ENCODE measurements around the gene FAM98A.
A peak's percentile ranks its signal among the peaks of the same experiment; 100 is the strongest.

FAM98A gene

DNA sequence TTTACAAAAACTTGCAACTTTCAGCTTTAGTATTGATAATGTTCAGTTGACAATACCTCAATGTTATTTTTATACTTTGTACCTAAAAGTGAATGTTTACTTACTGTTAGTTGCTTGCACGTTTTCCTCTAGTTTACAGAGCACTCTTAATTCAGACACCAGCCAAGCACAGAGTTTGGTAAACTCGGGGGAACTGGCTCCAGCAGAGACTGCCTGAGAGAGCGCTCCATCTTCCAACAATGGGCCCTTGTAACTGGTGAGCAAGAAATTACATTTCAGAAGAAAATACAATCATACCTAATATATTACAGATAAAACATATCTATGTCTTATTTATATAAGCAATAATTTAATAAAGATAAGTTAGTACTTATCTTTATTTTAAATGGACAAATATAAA lies 3.7 kb downstream of the FAM98A start:
- no peak for DNase-seq

- DNase-seq: no peak
Observed at GRCh38 chr2:33589444-33589843, 9.7 kb downstream of the FAM98A start.

- DNase-seq: no peak
Observed at GRCh38 chr2:33588232-33588631, 10.9 kb downstream of the FAM98A start.

DNA sequence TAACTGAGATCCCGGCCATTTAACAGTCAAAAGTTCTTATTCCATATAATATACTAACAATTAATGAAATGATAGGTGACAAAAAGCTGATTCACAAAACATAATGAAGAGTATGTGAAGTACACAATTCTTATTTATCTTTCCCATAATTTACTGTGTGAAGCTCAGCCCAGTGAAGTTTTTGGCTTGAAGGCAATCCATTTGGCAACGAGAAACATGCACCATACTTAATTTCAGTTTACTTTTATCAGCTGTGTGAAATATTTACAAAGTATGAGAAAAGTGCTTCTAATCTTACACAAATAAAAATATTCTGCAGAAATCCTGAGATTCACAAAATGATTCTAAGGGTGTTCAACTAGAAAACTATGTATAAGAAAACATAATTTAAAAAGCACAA lies 12.3 kb downstream of the FAM98A start:
- DNase-seq: no peak

DNA sequence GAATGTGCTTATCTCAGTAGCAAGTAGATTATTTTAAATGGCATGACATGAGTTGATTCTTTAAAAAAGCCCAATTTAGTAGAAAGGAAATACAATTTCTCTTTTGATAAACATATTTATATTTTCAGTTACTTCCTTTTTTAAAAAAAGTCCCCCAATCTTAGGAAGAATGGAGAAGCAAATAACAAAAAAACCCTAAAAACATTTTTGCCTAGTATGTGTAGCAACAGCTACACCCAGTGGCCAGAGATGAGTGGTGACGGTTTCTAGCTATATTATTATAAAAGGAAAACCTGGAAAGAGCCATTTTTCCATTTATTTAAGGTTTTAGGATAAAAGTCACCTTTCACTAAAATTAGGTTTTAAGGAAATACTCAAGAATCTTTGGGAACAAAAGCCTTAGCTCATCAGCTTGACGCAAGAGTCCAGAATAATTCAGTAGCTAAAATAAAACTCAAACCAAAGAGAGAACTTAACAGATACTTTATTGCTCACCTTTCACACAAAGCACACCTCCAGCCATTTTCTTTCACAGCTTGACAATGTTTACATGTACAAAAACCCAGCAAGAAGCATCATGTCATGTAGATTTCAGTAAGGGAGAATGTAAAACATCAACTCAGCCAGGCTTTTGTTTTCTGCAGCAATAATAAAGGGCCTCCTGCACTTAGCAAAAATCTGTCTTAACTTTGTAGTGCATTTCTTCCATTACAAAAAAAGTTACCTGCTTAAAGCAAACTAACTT lies 15.7 kb downstream of the FAM98A start:
- peak; percentile 2 for DNase-seq

DNA sequence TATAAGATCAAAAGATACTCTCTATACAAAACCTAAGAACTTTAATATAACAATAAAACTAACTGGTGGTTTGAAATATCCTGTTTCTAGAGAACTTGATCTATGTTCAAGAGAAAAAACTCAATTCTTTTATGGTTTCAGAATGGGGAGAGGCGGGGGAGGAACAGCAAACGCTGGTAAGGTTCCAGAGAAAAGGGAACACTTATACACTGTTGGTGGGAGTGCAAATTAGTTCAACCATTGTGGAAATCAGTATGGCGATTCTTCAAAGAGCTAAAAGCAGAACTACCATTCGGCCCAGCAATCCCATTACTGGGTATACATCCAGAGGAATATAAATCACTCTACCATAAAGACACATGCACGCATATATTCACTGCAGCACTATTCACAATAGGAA lies 17.2 kb downstream of the FAM98A start:
- DNase-seq: no peak

- no peak for DNase-seq
Observed at GRCh38 chr2:33579227-33579626, 19.9 kb downstream of the FAM98A start.

DNA sequence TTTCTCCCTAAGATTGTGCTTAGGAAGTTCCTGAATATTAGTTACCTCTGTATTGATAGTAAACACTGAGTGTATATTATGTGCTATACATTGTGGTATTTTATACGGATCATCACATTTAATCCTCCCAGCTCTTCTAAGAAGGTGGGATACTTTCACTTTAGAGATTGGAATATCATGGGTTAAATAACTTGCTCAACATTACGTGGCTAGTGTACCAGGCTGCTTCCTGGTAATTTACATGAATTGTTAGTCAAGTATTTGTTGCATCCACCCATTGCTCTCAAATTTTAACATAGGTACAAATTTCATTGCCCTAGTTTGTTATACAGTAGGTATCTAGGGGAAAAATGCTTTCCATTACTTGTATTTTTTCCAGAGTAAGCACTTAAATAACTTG lies 21.4 kb downstream of the FAM98A start:
- no peak for DNase-seq

DNA sequence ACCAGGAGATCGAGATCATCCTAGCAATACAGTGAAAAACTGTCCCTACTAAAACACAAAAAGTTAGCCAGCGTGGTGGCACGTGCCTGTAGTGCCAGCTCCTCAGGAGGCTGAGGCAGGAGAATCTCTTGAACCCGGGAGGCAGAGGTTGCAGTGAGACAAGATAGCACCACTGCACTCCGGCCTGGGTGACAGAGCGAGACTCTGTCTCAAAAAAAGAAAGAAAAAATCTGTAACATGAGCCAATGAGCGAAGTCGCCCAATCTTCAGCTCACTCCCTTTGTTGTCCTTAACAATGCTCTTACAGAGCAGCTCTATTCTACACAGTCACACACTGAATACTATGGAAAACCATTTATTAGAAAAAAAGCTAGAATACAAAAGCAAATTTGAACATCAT lies 22.0 kb downstream of the FAM98A start:
- DNase-seq: no peak

DNA sequence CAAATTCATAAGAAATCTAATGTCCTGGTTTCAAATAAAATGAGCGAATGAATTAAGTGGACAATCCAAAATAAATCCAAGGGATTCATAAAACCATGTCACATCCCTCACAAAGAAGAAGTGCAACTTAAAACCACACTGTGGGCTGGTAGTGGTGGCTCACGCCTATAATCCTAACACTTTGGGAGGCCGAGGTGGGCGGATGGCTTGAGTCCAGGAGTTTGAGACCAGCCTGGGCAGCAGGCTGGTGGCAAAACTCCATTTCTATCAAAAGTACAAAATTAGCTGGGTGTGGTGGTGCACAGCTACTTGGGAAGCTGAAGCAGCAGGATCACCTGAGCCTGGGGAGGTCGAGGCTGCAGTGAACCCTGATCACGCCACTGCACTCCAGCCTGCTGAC lies 25.4 kb downstream of the FAM98A start:
- DNase-seq: no peak

DNA sequence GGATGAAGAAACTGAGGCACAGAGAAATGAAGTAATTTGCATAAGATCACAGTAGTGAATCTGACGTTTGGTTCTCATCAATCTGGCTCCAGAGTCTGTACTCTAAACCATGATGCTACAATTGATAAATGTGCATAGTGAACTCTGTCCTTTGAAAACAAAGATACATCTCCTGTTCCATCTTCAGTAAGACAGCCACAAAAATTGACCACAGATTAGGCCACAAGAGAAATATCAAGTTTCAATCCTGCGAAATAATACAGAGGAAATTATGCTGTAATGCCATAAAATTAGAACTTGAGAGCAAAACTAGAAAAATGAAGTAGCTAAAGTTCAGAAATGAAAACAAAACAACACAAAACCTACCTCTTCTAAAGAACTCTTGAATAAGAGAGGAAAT lies 28.4 kb downstream of the FAM98A start:
- no peak for DNase-seq

DNA sequence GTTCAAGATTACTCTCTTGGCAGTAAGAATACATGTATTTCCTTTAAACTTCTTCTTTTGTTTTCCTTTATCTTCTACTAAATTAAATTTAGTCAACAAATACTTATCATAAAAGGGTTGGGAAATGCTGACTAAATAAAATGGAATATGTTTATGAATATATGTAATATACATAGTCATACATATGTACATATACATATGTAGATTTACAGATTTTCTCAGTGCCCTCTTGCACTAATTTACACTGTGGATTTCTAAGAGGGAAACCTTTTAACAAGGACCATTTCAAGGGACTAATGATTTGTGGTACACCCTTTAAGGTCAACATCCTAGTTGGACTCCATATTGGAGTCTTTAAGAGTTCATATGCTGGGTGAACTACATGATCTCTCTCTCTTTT lies 37.2 kb downstream of the FAM98A start:
- no peak for DNase-seq

GRCh38 chr2:33560017-33560416 lies 39.1 kb downstream of the FAM98A start:
- no peak for DNase-seq

DNA sequence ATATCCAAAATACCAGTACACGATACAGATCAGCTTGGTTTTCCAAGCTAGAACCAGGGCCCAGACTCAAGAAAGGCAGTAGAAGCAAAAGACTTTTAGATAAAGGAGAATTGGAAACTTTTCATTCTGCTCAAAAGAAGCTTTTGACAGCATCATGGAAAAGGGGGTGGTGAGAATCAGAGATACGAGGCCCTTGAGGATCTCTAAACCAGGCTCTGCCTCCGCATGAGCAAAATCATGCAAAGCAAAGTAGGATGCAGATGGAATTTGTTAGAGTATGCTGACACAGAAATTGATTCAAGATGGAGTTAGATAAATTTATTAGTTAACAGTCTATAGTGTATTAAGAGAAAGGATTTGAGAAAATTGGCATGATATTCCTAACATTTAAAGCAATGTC lies 39.8 kb downstream of the FAM98A start:
- no peak for DNase-seq

DNA sequence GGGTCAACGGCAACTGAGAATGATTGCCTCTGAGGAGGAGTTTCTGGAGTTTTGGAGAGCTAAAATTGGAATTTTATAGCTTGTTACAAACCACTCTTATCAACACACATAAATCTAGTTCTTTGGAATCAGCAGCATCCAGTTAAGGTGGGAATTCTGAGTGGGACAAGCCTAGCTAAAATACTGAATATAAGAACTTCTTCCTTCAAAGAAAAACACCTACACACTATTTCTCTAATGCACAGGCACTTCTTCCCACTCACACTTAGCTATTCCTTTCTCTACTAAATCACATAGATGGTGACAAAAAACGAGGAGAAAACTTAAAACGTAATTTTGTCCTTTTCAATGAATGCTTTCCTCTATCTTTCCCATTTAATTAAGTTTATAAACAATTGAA lies 43.4 kb downstream of the FAM98A start:
- no peak for DNase-seq

DNA sequence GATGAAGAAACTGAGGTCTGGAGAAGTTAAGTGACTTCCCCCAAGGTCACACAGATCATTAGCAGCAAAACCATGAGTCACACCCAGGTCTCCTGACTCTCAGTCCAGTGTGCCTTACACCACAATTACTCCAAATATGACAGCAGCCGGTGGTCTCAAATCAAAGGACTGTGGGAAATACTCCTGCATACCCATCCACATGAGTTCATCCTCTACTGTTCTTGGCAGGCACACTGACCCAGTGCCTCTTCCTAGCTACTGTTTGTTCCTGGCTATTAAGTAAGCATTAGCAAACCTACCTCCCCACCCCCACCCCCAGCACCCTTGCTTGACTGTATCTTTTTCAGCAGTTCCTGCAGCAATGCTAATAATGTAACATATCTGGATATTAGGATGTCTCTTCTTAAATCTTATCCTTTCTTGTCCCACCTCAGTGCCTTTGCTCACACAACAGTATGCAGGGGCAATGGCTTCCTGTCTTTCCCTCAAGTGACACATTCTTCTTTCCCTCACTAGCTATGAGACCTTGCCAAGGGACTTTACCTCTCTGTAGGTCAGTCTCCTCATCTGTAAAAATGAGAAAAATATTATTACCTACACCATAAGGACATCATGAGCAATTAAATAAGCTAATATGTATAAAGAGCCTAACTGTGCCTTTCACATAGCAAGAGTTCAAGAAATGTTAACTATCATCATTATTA lies 46.2 kb downstream of the FAM98A start:
- DNase-seq: no peak

DNA sequence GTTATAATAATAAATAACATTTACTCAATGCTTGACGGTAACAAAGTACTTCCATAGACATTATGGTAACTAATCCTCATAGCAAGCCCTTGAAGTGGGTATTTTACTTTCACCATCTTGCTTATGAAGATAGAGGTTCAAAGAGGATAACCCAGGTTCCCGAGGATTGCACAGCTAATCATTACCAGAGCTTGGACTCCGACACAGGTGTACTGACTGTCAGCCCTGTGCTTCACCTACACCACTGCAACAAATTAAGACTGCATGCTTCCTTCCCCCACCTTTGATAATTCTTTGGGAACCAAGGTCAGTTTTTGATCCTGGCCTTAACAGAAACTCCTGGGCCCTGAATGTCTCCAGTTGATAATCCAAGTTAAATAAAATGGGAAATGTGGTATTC lies 48.9 kb downstream of the FAM98A start:
- no peak for DNase-seq

DNA sequence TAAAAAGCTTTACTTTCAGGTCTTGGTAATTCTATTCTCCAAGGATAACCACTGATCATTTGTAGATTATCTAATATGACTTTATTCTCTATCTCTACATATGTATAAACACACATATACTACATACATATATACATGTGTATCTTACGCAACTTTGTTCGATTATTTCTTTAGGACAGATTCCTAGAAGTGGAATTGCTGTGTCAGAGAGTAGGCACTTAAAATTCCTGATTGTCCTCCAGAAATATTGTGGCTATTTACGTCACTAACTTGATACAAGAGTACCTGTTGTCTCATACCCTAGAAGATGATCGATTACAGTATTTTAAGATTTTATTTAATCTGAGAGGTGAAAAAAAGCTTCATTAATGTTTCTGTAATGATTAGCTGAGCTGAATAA lies 57.9 kb downstream of the FAM98A start:
- no peak for DNase-seq

- DNase-seq: no peak
Observed at GRCh38 chr2:33535421-33535820, 63.7 kb downstream of the FAM98A start.
